SKM-1 treated with dmso at 0.1 percent for 144 hours (cell line): ENCODE results near the gene ANKRD40CL.
"Not testable (repeated sequence)": the region's sequence is repeated elsewhere in the genome, so short reads cannot be mapped to it uniquely, and the experiment has no call there.

Experiments
- DNase-seq: peaks from one replicate; lab custom pipeline; 2025; ENCODE audit not compliant: unreplicated experiment; lab: John Stamatoyannopoulos, UW

Gene ANKRD40CL

DNA sequence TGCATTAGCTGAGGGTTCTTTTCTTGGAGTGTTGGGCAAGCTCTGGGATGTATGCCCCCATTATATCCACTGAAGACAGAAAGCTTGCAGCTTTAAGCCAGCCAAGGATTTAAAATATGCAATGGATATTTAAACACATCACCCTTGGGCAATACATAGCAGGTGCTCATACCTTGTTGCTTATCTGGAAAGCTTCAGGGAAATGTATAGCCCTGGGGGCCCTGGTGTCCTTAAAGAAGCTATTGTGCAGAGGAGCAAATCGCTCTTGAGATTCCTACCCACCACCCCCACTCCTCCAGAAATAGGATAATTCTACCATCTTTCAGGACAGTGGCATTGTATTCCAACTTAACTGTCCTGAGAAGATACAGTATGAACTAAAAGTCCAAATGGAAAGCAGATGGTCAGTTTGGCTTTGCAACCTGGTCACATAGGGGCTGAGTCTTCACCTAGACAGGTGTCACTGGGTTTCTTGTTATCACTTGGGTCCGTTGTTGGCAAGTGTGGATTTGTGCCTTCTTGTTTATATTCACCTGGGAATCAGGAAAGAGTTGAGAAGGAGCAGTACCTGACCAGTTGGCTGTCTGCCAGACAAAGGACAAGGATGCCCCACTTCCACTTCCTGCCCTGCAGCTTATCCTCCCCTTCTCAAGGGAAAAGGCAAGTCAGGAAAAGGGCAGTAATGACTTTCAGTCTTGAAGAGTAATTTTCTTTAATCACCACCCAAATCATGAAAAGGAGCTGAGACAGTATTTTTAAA, 3.4 kb downstream of the ANKRD40CL start:
- DNase-seq: no peak

DNA sequence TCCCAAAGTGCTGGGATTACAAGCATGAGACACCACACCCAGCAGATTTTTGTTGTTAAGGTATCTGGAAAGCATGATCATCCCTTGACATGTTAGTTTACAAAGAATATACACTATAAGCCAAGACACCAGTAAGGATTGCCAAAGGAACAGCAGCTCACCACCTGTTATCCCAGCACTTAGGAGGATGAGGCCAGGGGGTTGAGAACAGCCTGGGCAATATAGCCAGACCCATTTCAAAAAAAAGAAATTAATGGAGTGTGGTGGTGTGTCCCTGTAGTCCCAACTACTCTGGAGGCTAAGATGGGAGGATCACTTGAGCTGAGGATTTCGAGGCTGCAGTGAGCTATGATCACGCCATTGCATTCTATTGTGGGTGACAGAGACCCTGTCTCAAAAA, 5.1 kb downstream of the ANKRD40CL start:
- DNase-seq: no peak

DNA sequence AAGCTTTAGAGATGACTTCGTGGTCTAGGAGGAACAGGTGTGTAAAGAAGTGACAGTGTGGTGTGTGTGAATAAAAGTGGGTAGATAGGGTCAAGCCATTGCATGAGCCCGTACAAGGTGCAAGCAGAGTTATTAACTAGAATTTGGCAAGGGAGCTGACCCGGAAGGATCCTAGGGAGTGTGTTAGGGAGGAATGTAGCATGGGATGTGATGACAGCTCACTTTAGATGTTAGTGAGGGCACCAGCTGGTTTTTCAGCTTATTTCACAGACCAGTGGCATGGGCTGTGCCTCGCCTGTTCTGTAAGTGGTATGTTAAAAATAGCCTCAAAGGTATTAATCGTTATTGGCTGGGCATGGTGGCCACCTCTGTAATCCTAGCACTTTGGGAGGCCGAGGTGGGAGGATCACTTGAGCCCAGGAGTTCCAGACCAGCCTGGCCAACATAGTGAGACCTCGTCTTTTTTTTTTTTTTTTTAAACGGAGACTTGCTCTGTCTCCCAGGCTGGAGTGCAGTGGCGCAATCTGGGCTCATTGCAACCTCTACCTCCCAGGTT, 8.3 kb downstream of the ANKRD40CL start:
- no peak for DNase-seq

DNA sequence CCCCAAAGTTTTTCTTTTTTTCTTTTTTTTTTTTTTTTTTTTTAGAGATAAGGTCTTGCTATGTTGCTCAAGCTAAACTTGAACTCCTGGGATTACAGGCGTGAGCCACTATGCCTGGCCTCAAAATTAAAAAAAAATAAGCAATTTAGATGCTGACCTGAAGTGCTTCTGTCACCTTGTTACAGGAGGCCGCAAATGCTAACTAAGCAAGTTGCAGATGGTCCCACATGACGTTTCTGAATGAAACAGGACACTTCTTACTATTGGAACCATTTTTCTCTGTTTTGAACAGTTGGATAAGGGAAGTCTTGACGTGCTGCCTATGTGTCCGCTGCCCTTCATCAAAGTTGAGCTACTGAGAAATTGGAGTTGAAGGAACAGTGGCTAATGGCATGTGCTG, 8.8 kb downstream of the ANKRD40CL start:
- DNase-seq: no peak

DNA sequence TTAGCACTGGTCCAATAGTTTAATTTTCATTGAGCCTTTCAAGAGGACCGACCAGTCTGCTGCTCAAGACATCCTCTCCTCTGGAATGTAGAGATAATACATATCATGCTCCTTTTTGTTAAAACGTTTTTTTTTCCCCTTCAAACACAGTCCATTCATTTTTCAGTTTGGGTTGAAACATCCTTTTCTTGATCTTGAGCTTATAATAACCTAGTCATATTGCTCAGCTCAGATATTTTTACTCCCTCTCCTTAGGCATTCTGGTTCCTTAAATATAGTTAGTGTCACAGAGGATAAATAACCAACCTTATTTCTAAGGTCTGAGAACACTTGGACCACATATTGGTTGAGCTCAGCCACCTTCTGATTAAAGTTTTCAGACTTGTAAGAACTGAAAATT, 12.8 kb downstream of the ANKRD40CL start:
- DNase-seq: no peak

DNA sequence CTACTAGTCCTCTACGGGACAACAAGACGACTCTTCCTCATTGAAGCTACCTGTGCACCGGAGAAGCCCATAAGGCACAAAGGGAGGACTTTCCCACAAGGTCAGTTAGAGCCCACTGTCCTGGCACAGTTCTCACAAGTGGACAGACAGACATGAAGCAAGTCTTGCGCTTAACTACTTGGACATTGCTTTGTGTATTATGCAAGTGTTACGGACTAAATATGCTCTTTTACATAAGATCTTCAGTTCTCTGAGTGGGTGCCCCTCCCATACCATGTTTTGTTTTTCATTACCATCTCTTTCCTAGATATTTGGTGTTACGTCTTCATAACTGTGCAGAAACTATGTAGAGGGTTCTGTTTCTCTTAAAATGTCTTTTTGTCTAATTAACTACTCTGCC, 18.1 kb downstream of the ANKRD40CL start:
- no peak for DNase-seq

DNA sequence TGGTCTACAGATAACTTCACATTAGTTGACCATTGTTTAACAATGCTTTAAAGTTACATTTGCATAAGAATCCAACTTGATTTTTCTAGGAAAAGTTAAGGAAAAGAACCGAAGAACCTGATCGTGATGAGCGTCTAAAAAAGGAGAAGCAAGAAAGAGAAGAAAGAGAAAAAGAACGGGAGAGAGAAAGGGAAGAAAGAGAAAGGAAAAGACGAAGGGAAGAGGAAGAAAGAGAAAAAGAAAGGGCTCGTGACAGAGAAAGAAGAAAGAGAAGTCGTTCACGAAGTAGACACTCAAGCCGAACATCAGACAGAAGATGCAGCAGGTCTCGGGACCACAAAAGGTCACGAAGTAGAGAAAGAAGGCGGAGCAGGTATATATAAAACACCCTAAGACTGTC, 21.7 kb downstream of the ANKRD40CL start:
- no peak for DNase-seq

DNA sequence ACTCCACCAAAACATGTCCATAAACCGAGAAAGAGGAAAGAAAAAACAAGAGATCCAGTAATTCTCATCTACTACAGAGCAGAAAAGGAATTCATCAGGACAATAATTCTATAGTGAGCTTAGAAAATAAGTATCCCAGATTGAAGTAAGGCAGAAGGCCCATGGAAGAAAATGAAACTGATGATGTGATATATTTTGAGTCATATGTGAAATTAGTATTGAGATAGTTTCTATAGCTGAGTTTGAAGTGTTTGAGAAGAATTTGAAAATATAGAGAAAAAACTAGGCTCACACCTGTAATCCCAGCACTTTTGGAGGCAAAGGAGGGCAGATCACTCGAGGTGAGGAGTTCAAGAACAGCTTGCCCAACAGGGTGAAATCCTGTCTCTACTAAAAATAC, 28.2 kb downstream of the ANKRD40CL start:
- DNase-seq: no peak

DNA sequence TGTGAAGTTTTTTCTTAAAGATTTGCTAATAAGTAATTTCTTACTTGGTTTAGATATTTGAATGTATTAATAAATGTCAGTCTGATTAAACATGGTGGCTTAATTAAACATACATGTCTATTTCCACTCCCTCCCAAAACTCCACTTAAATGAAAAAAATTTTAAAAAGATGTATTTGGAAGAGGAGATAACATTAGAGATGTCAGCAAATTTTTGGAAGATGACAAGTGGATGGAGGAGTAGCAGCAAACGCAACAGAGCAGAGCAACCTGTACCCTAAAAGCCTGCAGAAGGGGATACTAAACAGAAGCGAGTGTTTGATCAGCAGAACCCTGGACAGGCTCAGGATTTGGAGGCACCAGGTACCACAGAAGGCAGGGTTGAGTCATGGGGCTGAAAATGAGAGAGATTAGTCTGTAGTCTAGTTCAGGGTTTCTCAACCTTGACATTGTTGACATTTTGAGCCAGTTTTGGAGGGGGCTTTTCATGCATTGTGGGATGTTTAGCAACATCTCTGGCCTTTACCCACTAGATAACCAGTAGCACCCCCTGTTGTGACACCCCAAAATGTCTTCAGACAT, 30.1 kb downstream of the ANKRD40CL start:
- no peak for DNase-seq

DNA sequence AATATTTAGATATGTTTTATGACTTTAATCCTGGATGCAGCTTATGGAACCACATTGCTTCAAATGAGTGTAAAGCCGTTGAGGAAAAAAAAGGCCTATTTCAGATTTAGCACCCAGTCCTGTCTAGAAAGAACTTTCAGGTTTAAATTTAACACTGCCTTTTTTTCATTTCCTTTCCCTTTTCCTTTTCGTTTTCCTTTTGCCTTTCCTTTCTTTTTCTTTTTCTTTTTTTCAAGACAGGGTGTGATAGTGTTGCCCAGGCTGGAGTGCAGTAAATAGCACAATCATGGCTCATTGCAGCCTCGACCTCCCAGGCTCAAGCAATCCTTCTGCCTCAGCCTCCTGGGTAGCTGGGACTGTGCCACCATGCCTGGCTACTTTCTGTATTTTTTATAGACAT, 32.0 kb downstream of the ANKRD40CL start:
- no peak for DNase-seq

DNA sequence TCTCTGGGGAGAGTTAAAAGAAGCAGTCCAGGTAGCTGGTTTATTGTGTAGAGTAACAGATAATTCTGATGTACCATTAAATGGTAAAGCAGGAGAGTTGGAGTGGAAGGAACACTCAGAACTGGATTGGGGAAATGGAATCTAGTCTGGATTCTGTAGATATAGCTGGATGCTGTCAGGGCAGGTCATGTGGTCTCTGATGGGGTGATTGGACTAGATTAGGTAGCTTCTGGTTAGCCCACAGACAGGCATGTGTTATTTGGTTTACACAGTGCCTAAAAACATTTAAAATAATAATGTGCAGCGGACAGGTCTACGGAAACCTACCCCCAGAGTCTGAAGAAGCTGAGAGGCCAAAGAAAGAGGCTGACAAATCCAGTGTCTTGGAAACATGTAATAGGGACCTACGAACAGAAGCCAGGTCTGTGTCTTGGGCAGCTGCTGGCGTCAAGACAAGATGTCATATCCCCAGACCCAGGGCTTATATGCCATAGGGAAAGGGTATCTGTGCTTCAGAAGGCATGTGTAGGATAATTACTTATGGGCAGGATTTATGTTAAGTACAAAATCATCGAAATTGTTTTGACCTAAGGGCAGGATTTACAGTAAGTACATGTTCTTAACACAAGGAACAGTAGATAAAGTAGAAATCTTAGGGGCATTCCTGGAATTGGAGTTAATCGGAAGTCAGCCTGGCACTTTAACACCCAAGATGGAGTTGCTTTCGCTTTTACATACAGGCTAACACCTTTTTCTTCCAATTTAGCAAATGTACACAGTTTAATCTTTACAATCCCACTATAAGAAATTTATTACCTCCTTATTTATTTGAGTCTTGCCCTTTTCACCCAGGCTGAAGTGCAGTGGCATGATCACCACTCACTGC, 35.5 kb downstream of the ANKRD40CL start:
- DNase-seq: no peak

DNA sequence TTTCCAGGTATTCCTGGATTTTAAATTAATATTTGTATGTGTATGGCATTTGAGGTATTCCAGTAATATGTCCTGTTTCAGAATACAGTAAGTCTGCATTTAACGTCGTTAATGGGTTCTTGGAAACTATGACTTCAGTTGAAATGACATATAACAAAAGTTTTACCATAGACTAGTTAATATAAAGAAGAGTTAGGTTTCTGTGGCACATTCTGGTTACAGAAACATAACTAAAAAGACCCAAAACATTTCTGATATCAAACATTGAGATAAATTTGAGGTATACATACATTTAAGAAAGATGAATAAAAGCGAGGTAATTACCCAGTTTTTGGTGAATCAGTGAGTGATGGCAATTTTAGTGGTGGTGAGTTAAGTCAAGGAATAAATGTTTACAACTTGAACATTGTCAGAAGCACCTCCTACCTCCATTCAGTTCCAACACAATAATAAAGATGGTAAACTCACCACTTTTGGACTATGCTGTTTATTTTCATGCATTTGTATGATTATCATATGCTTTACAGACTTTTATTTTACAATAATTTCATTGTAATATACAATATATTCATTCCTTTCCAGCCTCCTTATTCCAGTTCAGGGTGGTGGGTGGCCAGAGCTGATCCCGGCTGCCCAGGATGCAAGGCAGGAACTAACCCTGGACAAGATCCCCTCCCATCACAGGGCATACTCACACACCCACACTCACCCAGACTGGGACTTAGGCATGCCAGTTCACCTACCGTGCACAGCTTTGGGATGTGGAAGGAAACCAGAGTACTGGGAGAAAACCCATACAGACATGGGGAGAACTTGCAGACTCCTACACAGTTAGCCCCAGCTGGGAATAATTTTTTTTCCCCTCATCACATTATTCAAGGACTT, 38.2 kb downstream of the ANKRD40CL start:
- DNase-seq: no peak

DNA sequence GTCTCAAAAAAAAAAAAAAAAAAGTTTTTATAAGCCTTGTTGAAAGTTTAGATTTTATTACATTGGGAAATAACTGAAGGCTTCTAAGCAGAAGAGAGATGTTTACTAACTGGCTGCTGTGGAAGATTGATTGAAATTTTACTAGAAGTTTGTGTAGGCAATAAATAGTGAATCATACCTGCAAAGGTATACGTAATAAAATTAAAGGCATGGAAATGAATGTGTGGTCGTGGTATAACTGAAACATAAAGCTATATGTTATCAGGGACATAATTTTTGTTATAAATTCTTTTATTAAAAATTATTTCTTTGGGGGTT, 39.2 kb downstream of the ANKRD40CL start:
- no peak for DNase-seq

DNA sequence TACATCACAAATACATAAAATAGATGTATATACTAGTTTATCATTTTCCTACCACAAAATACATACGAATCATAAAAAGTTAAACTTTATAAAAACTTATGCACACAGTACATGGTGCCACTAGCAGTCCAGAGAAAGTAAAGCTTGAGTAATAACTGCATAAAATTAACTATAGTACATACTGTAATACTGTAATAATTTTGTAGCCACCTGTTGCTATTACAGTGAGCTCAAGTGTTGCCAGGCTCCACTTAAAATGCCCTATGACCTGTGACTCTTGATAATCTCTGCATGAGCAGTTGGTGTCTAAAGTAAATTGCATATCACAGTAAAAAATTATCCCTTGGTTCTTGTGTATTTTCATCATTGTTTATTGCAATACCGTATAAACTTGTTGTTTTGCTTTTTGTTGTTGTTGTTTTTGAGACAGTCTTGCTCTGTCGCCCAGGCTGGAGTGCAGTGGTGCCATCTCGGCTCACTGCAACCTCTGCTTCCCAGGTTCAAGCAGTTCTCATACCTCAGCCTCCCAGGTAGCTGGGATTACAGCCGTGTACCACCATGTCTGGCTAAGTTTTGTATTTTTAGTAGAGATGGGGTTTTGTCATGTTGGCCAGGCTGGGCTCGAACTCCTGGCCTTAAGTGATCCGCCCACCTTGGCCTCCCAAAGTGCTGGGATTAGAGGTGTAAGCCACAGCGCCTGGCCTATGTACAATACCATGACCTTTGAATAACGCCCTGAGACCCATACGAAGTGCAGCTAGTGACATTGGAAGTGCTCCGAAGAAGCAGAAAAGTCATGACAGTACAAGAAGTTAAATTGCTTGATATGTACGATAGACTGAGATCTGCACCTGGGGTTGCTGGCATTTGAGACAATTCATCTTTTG, 41.3 kb downstream of the ANKRD40CL start:
- no peak for DNase-seq

DNA sequence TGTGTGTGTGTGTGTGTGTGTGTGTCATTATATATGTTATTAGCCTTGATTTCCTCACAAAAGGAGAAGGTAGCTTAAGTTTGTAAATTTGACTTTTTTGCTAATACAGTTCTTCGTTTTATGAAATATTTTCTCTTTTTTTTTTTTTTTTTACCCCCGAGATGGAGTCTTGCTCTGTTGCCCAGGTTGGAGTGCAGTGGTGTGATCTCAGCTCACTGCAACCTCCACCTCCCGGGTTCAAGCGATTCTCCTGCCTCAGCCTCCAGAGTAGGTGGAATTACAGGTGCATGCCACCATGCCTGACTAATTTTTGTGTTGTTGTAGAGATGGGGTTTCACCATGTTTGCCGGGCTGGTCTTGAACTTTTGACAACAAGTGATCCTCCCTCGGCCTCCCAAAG, 42.7 kb downstream of the ANKRD40CL start:
- DNase-seq: not testable (repeated sequence)

DNA sequence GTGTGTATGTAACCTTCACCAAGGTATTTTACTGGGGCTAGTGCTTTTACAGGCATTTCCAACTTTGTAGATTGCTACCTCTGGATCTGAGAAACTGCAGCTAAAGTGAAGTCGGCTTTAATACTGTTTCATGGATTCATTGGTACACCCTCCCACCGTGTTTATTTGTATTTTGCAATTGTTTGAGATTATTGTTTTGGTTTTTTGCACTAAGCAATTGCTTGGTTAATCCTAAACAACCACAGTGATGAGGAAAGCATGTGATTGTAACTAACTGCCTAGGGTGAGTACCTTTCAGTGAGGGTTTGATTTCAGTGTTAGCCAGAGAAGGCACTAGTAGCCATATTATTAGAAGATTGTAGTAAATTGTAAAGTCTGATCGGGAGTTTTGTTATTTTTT, 44.6 kb downstream of the ANKRD40CL start:
- no peak for DNase-seq

DNA sequence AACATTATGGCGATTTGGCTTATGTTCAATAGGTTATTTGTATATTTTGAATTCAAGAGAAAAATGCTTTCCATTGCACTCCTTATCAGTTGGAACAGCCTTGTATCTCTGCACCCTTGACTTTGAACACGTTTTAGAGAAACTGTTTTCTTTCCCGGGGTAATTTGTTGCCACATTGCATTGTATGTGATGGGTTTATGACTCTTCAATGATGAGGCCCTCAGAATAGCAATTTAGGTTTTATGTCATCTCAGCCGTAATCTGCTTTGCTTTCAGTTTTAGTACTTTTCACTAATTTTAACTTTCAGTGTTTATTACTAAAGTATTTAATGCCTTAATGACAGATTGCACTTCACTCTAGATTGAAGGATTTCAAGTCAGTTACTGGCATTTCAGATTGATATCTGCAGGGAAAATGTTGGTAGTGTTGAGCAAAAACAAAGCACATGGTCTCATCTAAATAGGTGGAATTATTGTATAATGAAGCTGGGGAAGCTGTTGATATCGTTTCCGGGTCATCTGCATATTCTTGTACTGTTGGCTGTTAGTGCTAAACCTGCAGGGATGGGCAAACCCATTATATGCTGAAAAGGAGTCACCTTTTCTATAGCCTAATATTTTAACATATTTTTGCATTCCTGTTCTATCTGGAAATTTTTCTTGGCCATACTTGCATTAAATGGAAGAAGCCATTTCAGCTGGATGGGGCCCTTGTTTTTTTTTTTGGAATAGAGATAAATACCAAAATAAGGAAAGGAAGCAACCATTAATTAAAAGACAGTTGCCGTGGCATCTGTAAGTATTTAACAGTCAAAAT, 45.9 kb downstream of the ANKRD40CL start:
- DNase-seq: no peak

DNA sequence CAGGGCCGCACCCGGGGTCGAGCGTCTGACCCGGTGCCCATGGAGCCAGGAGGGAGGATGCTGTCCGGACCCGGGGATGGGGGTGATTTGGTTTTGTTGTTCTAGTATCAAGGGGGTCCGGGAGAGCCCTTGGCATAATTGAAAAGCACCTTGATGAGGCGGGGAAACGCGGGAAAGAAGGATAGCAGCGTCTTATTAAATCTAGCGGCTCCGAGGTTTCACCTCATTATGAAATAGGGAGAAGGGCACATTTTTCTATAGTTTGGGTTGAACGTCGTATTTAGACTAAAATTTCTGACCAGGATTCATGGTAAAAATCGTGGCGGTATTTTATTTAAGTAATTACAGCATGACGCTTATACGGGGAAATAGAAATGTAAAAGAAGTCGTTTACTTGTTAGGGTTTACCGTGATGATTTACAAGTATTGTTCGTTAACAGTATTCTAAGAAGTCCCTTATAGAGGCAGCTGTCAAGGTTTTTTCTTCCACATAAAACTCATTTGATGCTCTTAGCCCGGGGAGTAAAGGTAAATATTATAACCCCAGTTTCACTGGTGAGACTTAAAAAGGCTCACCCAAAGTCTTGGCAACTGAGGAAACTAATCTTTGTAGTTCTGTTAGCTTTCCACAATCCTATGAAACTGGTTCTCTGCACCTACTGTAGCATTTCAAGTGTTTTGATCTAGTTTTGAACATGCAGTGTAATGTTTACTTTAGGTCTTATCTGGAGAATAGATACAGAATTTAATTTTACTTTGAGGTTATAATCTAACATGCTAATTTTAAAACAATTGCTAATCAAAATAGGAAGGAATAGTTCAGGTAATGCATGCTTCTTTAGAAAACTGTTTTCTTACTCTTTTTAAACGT, 47.2 kb downstream of the ANKRD40CL start:
- no peak for DNase-seq
